Upper lobe of right lung (tissue), 1 donor: ENCODE data around the gene DIS3L2. TPM values are rescaled to one million over a fixed set of nuclear protein-coding genes. Genes with fewer than 3 reads are reported as not detected.
A peak's percentile ranks its signal among the peaks of the same experiment; 100 is the strongest.

Experiments used
- ATAC-seq: fragments of 200-7000 bp; cut with Tn5 transposase; one replicate; pipeline ENCODE4 v1.9.1; 2020; ENCODE audit warnings: mild to moderate bottlenecking, moderate library complexity
- DNase-seq: peaks from one replicate; pipeline ENCODE4 v3.0.0-alpha.2; 2020
- H3K27ac ChIP-seq: fragments of 200-600 bp; one replicate; pipeline ENCODE4 v1.8.0; 2022
- H3K27me3 ChIP-seq: fragments of 200-600 bp; one replicate; pipeline ENCODE4 v1.8.0; 2022; ENCODE audit warnings: mild to moderate bottlenecking
- H3K36me3 ChIP-seq: fragments of 200-600 bp; one replicate; pipeline ENCODE4 v1.8.0; 2022
- H3K4me1 ChIP-seq: fragments of 200-600 bp; one replicate; pipeline ENCODE4 v1.8.0; 2022
- H3K4me3 ChIP-seq: fragments of 200-600 bp; one replicate; pipeline ENCODE4 v1.8.0; 2022; ENCODE audit warnings: mild to moderate bottlenecking
- H3K9me3 ChIP-seq: fragments of 200-600 bp; one replicate; pipeline ENCODE4 v1.8.0; 2022
- CTCF ChIP-seq: fragments of 200-600 bp; IDR thresholded peaks from one replicate; pipeline ENCODE4 v1.8.0; 2022; ENCODE audit warnings: antibody characterized with exemption
- intact Hi-C: fragments of 100-400 bp; cut with DNase I; formaldehyde crosslinking; loops from one replicate; pipeline ENCODE4 v1.11.0; 2022
- total RNA-seq: library from RNA; stranded (reverse); fragmentation: NEBNext Ultra II Directional; extraction: Animal tissue kit (Norgen Biotek cat#: 25700); gene quantifications from one replicate; pipeline ENCODE4 v1.2.1, GENCODE V29; 2021
- donor health status: DM: no; HTN: yes; CAD: no; lungs with severe emphysema.

DIS3L2 gene
- total RNA-seq, 1 donor from 2014 or later, result 35.8 TPM

- H3K9me3 ChIP-seq, result no peaks in the 10 kb centered on the region
- H3K4me3 ChIP-seq, result no peak overlapping the region
- DNase-seq (peak; percentile 32), ATAC-seq (no peak)
- no peak overlapping the region for H3K27ac ChIP-seq
- no peaks in the 10 kb centered on the region for H3K36me3 ChIP-seq
- intact Hi-C loops, result no loop called here
- no peak for TF ChIP-seq CTCF
- H3K4me1 ChIP-seq, result no peaks in the 10 kb centered on the region
- H3K27me3 ChIP-seq, result no peaks in the 10 kb centered on the region
These were observed 378.8 kb downstream of the DIS3L2 start for GRCh38 chr2:232340171-232340935.

GRCh38 chr2:232341061-232341738, 379.7 kb downstream of the DIS3L2 start:
- ATAC-seq (no peak), DNase-seq (peak; percentile 18)
- H3K9me3 ChIP-seq, result no peaks in the 10 kb centered on the region
- no peaks in the 10 kb centered on the region for H3K27me3 ChIP-seq
- H3K27ac ChIP-seq, result no peak overlapping the region
- no peak for TF ChIP-seq CTCF
- H3K36me3 ChIP-seq, result no peaks in the 10 kb centered on the region
- H3K4me1 ChIP-seq, result no peaks in the 10 kb centered on the region
- intact Hi-C loops, result no loop called here
- H3K4me3 ChIP-seq, result no peak overlapping the region

GRCh38 chr2:232341739-232342126, 380.2 kb downstream of the DIS3L2 start:
- DNase-seq, result peak; percentile 26

GRCh38 chr2:232342635-232343565, 381.4 kb downstream of the DIS3L2 start:
- H3K27me3 ChIP-seq, result no peaks in the 10 kb centered on the region
- no peak overlapping the region for H3K27ac ChIP-seq
- no peak overlapping the region for H3K4me3 ChIP-seq
- TF ChIP-seq CTCF, result no peak
- H3K36me3 ChIP-seq, result no peaks in the 10 kb centered on the region
- peak; percentile 51 for DNase-seq
- intact Hi-C loops, result no loop called here
- H3K4me1 ChIP-seq, result no peaks in the 10 kb centered on the region
- ATAC-seq, result no peak
- no peaks in the 10 kb centered on the region for H3K9me3 ChIP-seq

More at GRCh38 chr2:232341739-232342126, 380.2 kb downstream of the DIS3L2 start:
- TF ChIP-seq CTCF, result no peak
- no peak overlapping the region for H3K27ac ChIP-seq
- no peak overlapping the region for H3K4me3 ChIP-seq
- no peak for ATAC-seq
- no peaks in the 10 kb centered on the region for H3K9me3 ChIP-seq
- no peaks in the 10 kb centered on the region for H3K36me3 ChIP-seq
- no peaks in the 10 kb centered on the region for H3K4me1 ChIP-seq
- intact Hi-C loops, result no loop called here
- H3K27me3 ChIP-seq, result no peaks in the 10 kb centered on the region

GRCh38 chr2:232343821-232344220, 382.3 kb downstream of the DIS3L2 start:
- Histone ChIP-seq H3K36me3 (no peaks in the 10 kb centered on the region), H3K9me3 (no peaks in the 10 kb centered on the region), H3K27me3 (no peaks in the 10 kb centered on the region), H3K4me3 (no peak overlapping the region), H3K4me1 (no peaks in the 10 kb centered on the region), H3K27ac (no peak overlapping the region)
- DNase-seq (no peak), ATAC-seq (no peak)
- intact Hi-C loops, result no loop called here
- no peak for TF ChIP-seq CTCF
